Hematopoietic multipotent progenitor cell treated with erythropoietin and hydrocortisone succinate and interleukin-3 and kit ligand, for 6 days (in vitro differentiated cells): ENCODE measurements around the gene ATXN7L3.
"Not testable (repeated sequence)": the region's sequence is repeated elsewhere in the genome, so short reads cannot be mapped to it uniquely, and the experiment has no call there.

Source experiments
- DNase-seq: peaks from one replicate; pipeline ENCODE4 v3.0.0-alpha.2; 2015

Gene ATXN7L3

GRCh38 chr17:44199553-44200477 is at the start of gene ATXN7L3:
ATXN7L3 (minus strand) TSS chr17:44199884; CDS start chr17:44198070, 1,814 bp downstream.
- DNase-seq: peak; percentile 99

GRCh38 chr17:44247876-44248736 is 48.4 kb upstream of the ATXN7L3 start:
- no peak for DNase-seq

GRCh38 chr17:44247440-44247841 is 47.8 kb upstream of the ATXN7L3 start:
- DNase-seq: no peak

GRCh38 chr17:44241106-44241624 is 41.5 kb upstream of the ATXN7L3 start:
- peak; percentile 61 for DNase-seq

- DNase-seq: not testable (repeated sequence)
Observed at GRCh38 chr17:44237886-44238285, 38.2 kb upstream of the ATXN7L3 start.

GRCh38 chr17:44236444-44236991 is 36.8 kb upstream of the ATXN7L3 start:
- DNase-seq: peak; percentile 57

GRCh38 chr17:44235583-44235936 is 35.9 kb upstream of the ATXN7L3 start:
- DNase-seq: no peak

- DNase-seq: no peak
Observed at GRCh38 chr17:44233582-44233981, 33.9 kb upstream of the ATXN7L3 start.

- DNase-seq: no peak
Observed at GRCh38 chr17:44232061-44232460, 32.4 kb upstream of the ATXN7L3 start.

GRCh38 chr17:44230140-44230539 is 30.5 kb upstream of the ATXN7L3 start:
- no peak for DNase-seq

GRCh38 chr17:44229090-44229489 is 29.4 kb upstream of the ATXN7L3 start:
- DNase-seq: no peak

- DNase-seq: no peak
Observed at GRCh38 chr17:44223541-44224071, 23.9 kb upstream of the ATXN7L3 start.

- peak; percentile 92 for DNase-seq
Observed at GRCh38 chr17:44222112-44222869, 22.6 kb upstream of the ATXN7L3 start.

GRCh38 chr17:44221862-44222111 is 22.1 kb upstream of the ATXN7L3 start:
- no peak for DNase-seq

- peak; percentile 93 for DNase-seq
Observed at GRCh38 chr17:44221084-44221861, 21.6 kb upstream of the ATXN7L3 start.

- DNase-seq: peak; percentile 70
Observed at GRCh38 chr17:44220213-44221083, 20.8 kb upstream of the ATXN7L3 start.

- peak; percentile 72 for DNase-seq
Observed at GRCh38 chr17:44219616-44220212, 20.0 kb upstream of the ATXN7L3 start, which contains the start of gene UBTF. UBTF (minus strand) TSS chr17:44219675; CDS start chr17:44218229, 1,446 bp downstream.

GRCh38 chr17:44219108-44219615 is 19.5 kb upstream of the ATXN7L3 start:
- DNase-seq: no peak

- DNase-seq: peak; percentile 97
Observed at GRCh38 chr17:44218344-44219107, 18.8 kb upstream of the ATXN7L3 start.
